NCI-H1105 treated with DMSO at 0.1 percent for 48 hours (cell line): ENCODE data around the gene SBK1.
"Not testable (repeated sequence)": the region's sequence is repeated elsewhere in the genome, so short reads cannot be mapped to it uniquely, and the experiment has no call there.

ENCODE experiments used
- DNase-seq: peaks from one replicate; lab custom pipeline; 2025; lab: John Stamatoyannopoulos, UW

SBK1 gene

GRCh38 chr16:28335678-28336077, 43.4 kb downstream of the SBK1 start:
- not testable (repeated sequence) for DNase-seq

GRCh38 chr16:28336940-28337710, 44.8 kb downstream of the SBK1 start:
- not testable (repeated sequence) for DNase-seq

GRCh38 chr16:28338230-28338629, 45.9 kb downstream of the SBK1 start:
- DNase-seq, result not testable (repeated sequence)

GRCh38 chr16:28362600-28362999, 70.3 kb downstream of the SBK1 start:
- DNase-seq, result not testable (repeated sequence)

- DNase-seq, result not testable (repeated sequence)
Measured at GRCh38 chr16:28363408-28363807, 71.1 kb downstream of the SBK1 start, which contains the start of gene NPIPB6. Gene NPIPB6 (minus strand): TSS chr16:28363508. CDS start chr16:28362822, 686 bp downstream.

GRCh38 chr16:28364268-28365173, 72.2 kb downstream of the SBK1 start:
- DNase-seq, result not testable (repeated sequence)

GRCh38 chr16:28367926-28368325, 75.6 kb downstream of the SBK1 start:
- not testable (repeated sequence) for DNase-seq
